Globus pallidus (tissue), 1 donor: ENCODE data around the gene TSPEAR.

Experiments used
- DNase-seq: peaks from one replicate; pipeline ENCODE4 v3.0.0-alpha.2; 2015; ENCODE audit warnings: low spot score

The TSPEAR gene

GRCh38 chr21:44462086-44462833 lies 249.1 kb downstream of the TSPEAR start:
- DNase-seq: no peak

- no peak for DNase-seq
These were observed 249.8 kb downstream of the TSPEAR start for GRCh38 chr21:44461464-44462001.

- no peak for DNase-seq
These were observed 250.4 kb downstream of the TSPEAR start for GRCh38 chr21:44461005-44461404.

DNA sequence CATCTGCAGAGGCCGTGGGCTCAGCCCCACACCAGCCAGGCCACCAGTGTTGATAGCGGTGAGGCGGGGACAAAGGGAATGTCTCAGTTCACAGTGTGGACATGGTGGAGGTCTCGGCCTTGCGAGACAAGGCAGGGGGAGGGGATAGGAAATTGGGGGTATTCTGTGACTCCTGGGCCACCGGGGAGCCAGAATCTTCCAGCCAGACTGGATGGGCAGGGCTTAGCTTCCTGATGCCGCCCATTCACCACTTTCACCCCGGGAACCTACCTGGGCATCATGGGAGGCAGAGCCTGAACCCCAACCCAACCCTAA lies 251.0 kb downstream of the TSPEAR start:
- no peak for DNase-seq

DNA sequence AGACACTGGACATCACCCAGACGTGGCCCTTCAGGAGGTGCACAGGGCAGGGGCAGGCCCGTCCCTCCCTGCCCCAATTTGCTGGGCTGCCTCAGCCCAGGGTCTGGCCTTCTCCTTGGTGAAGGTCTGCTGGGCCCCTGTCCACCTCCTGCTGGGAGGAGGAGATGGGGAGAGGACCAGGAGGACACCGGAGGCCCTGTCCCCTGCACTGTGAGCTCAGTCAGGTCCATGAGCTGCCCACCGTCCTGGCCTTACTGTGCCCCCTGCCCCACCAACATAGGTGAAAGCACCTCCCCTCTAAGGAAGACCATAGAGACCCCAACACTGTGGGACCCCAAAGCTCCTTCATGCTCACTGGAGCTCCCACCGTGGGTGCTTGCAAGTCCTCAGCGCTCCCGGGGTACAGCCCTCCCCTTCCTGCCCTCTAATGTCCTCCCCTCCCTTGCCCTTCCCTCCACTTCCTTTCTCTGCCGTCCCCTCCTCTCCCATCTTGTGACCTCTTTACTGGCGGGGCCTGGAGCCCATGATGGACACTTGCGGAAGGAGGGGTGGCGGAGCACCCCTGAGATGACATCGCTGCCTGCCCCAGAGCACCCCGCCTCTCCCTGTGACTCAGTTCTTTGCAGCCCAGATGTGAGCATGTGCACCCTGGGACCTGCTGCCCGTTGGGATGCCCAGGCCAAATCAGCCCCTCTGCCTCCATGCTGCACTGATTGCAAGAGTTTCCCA lies 251.5 kb downstream of the TSPEAR start:
- no peak for DNase-seq

GRCh38 chr21:44458971-44459711 lies 252.2 kb downstream of the TSPEAR start:
- no peak for DNase-seq

GRCh38 chr21:44456915-44457736 lies 254.2 kb downstream of the TSPEAR start:
- no peak for DNase-seq

DNA sequence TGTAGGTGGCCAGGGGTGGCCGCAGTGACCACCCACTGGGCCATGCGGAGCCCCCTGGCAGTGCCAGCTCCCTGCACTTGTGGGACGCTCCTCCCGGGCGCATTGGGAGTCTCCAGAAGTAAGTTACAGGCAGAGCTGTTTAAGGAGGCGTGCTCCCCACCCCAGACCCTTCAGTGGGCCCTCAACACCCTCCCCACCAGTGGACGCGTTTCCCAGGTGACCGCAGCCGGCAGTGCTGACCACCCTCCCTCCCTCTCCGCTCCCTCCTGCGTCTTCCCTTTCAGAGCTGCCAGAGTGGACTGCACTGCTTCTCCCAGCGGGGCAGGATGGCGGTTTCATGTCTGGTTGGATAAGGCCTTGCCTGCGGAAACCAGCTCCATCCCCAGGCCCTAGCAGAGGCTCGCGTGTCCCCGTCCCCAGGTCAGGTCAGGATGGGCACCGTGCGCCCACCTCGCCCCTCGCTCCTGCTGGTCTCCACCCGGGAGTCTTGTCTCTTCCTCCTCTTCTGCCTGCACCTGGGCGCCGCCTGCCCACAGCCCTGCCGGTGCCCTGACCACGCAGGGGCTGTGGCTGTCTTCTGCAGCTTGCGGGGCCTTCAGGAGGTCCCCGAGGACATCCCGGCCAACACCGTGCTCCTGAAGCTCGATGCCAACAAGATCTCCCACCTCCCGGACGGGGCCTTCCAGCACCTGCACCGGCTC lies 255.0 kb downstream of the TSPEAR start:
- DNase-seq: no peak

GRCh38 chr21:44455524-44456213 lies 255.7 kb downstream of the TSPEAR start:
- no peak for DNase-seq

DNA sequence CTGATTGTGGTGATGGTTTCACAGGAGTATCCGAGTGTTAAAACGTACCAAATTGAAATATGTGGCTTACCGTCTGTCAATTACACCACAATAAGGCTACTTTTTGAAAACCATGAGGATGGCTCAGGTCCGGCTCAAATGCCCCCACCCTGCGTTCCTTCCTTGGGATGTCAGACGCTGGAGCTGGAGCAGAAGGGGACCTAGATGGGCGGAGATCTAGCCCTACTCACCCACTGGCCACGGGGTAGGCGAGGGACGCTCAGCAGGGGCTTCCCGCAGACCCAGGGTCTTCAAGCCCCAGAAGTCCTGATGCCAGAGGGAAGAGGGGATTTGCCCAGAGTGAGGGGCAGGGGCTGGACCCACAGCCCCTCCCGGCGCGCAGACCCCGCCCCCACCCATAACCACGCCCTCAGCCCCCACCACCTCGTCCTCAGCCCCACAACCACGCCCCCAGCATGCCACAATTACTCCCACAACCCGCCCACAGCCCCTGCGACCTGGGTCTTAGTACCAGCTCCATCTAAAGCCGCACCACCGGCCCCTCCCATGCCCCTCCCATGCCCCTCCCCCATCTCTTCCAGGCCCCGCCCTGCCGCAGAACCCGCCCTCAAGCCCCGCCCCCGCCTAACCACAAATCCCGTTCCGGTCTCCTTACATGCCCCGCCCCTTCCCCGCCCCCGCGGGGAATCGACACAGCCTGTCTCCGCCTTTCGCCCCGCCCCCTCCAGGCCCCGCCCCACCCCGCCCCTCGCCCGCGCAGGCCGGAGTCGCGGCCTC lies 256.4 kb downstream of the TSPEAR start, which contains the start of gene LRRC3:
Gene LRRC3, plus strand, starts transcription at position 764 of the 777 bp plus-strand sequence. CDS start 1,135 bp downstream, outside the sequence.
- DNase-seq: no peak

GRCh38 chr21:44454058-44454457 lies 257.3 kb downstream of the TSPEAR start:
- DNase-seq: no peak

GRCh38 chr21:44453120-44453519 lies 258.3 kb downstream of the TSPEAR start:
- DNase-seq: no peak

DNA sequence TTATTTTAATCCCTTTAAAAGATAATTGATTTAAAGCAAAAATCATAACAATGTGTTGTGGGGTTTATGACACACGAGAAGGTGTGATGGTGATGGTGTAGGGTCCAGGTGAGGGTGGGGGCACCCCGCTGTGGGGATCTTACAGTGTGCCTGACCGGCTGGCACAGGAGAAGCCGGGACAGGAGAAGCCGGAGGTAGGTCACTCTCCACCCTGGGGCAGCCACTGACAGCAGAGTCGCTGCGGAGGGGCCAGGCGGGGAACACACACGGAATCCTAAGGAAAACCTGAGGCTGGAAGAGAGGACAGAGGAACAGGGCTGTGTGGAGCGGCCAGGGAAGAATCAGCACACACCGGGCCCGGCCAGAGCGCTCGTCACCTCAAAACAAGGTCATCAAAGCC lies 260.4 kb downstream of the TSPEAR start:
- no peak for DNase-seq

DNA sequence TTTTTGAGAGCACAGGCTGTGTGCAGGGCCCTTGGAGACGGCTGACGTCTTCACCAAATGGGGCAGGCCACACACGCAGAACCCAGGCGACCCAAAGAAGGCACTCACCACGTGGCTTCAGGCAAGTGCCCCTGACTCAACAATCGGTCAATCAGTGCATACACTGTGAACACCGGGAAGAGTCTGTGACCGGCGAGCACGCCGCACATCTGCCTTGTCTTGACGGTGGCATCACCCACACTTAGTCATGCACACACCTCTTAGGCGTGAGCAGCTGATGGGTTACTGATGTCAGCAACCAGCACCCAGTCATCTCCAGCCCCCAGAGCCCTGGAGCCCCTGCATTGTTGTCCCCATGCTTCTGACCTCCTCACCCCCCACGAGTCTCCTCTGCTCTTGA lies 261.0 kb downstream of the TSPEAR start:
- DNase-seq: no peak

DNA sequence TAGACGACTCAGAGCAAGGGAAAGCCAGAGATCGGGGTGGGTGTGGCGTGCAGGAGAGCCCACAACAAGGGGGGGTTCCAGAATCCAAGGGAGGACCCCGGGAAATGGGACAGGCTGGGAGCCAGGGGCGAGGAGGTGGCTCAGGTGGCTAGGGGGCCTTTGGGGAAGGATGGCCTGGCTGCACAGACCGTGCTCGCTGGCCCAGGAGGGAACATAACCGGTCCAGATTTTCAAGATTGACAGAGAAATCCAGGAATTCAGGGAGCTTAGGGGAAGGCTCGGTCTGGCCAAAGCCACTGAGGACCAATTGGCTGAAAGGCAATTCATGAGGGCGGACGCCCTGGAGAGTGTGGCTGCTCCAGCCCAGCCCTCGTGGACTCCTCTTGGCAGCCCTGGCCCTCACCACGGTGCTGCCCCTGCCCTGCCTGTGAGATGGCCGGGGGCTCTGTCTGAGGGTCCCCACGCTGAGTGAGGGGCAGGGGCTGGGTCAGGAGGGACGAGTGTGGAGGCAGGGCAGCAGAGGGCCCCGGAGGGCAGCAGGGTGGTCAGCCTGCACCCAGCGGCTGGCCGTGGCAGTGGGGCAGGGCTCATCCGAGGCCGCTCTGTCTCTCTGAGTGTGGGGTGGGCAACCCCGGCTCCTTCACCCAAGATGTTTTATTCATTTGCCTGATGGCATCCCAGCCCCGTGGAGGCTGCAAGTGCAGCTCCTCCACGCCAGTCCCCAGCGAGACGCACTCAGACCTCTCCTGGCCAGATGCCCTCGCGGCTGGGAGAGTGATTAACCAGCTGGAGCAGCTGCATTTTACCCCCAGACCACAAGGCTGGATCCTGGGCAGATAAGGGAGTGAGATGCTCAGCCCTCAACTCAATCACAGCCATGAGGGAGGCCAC lies 261.7 kb downstream of the TSPEAR start:
- no peak for DNase-seq

GRCh38 chr21:44448651-44449131 lies 262.7 kb downstream of the TSPEAR start:
- DNase-seq: no peak
